GM18511 (cell line): Measurements from ENCODE around the gene ARIH1.
"Not testable (repeated sequence)": the region's sequence is repeated elsewhere in the genome, so short reads cannot be mapped to it uniquely, and the experiment has no call there.

ENCODE experiments used
- ATAC-seq: cut with Tn5 transposase; IDR thresholded peaks from one replicate; pipeline ENCODE4 v1.9.1; 2021; ENCODE audit warnings: mild to moderate bottlenecking, moderate library complexity; ENCODE audit not compliant: unreplicated experiment

ARIH1 gene

DNA sequence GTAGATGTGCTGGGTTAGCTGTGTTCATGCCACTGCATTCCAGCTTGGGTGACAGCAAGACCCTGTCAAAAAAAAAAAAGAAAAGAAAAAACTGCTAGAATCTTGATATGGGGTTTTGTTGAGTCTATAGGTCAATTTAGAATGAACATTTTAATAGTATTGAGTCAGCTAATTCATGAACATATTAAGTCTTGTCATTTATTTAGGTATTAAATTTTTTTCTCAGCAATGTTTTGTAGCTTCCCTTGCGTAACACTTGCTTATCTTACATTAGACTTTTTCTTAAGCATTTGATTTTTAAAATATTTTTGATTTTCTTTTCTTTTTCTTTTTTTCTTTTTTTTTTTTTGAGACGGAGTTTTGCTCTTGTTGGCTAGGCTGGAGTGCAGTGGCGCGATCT lies 119.7 kb downstream of the ARIH1 start:
- ATAC-seq = no peak

DNA sequence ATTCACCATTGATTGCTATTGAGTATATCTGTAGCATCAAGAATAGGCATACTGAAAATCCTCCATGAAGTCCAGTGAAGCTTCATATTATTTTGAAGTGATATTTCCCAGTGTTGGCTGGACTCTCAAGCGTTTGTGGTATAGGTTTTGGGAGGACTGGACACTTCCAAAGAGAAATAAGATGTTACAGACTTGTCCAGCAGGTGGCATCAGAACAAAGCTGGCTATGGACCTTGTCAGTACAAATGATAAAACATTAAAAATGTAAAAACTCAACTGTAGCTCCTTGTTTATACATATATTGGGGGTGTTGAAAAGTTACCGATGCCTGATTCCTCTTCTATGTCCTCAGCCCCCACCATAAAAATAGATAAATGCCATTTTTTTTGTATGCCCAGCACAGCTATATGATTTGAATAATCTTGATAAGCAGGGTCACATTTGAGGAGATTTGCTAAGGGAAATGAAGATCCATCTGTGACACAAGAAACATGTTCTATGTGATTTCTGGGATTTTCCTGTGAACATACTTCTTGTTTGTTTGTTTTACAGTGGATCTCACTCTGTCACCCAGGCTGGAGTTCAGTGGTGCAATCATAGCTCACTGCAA lies 125.8 kb downstream of the ARIH1 start:
- no peak for ATAC-seq

DNA sequence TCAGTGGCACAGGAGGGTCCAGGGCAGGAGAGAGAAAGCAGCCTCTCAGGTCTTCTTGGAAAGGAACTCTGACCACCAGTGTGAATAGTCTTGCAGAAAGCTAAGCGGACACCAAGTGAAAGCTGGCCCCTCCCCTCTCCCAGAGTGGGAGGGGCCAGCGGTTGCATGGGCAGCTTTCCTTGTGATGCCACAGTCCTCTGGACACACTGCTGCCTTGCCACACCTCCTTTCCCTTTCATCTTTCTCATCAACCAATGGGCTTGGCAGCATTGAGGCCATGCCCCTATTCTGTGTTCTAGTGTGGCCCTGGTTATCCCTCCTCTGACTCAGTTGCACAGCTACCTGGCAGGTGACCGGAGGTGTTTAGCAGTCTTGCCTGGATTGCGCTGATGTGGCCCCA lies 130.7 kb downstream of the ARIH1 start:
- ATAC-seq = no peak

DNA sequence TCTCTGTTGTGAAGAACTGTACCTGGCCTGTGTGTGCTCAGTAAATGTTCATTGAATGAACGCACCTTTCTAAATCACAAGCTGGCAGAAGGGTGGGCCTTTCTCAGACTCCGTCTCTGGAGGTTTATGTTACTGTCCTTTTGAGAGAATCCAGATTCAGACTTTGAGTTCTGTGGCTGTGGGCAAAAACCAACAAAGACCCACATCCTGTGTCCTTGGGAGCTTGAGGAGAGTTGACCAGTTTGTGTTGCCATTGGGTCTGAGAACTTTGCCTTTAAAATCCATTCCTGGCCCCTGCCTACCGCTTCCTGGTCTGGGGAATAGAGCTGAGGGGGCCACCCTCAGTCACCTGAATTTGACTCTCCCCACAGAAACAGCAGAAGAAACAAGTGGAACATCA lies 134.0 kb downstream of the ARIH1 start:
- not testable (repeated sequence) for ATAC-seq

DNA sequence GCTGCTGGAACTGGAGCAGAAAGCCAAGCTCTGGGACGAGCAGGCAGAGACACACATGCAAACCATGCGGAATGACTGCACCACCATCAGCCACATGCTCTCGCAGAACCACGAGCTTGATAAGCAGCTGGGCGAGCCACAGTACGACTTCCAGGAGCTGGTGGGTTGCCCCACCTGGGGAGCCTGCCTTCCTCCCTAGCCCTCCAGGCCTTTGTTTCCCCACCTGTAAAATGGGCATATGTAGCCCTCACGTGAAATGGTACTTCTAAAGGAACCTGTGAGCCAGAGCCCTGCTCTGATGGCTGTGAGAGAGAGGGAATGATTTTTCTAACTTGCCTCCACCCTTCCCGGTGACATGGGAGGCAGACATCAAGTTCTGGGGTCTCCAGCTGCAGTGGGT lies 135.7 kb downstream of the ARIH1 start:
- ATAC-seq = no peak

DNA sequence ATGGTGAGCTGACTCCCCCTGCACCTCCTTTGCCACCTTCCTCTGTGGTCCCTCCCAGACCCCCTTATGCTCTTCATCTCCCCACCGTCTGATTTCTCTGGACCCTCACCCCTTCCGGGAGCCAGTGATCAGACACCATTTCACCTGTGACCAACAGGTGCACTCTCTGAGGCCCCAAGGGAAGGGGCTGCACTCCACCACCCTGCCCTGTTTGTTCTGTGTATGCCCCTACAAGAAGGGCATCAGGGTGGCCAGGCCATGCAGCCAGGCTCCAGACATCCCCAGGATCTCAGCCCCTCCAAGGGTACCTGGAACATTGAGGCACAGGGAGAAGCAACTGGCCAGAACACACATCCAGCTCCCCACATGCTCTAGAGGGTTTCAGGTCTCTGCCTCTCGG lies 138.2 kb downstream of the ARIH1 start:
- ATAC-seq = not testable (repeated sequence)

DNA sequence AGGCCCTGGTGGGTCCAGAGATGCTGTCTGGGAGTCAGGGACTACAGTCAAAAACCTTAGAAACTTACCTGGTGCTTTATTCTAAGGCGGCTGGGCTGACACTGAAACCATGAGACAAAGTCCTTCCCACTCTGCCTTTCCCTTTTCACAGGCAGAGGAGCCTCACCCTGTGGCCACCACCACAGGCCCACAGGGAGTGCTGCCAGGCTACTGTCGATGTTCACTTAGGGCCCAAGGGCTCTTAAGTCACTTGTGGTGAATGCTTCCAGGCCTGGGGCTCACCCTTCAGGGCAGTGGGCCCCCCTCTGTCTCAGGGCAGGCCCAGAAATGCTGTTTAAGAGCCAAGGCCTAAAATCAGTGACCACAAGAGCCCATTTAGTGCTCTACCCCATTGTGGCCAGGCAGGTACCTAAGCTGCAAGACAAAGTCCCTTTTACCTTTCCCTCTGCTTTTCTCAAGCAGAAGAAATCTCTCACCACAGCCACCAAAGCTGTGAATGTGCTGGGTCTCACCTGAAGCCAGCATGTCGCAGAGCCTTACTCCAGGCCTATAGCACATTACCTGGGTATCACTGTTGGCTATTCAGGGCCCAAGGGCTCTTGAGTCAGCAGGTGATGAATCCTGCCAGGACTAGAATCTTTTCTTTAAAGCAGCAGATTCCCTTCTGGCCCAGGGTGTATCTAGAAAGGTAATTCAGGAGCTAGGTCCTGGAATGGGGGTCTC lies 140.8 kb downstream of the ARIH1 start:
- ATAC-seq = no peak

DNA sequence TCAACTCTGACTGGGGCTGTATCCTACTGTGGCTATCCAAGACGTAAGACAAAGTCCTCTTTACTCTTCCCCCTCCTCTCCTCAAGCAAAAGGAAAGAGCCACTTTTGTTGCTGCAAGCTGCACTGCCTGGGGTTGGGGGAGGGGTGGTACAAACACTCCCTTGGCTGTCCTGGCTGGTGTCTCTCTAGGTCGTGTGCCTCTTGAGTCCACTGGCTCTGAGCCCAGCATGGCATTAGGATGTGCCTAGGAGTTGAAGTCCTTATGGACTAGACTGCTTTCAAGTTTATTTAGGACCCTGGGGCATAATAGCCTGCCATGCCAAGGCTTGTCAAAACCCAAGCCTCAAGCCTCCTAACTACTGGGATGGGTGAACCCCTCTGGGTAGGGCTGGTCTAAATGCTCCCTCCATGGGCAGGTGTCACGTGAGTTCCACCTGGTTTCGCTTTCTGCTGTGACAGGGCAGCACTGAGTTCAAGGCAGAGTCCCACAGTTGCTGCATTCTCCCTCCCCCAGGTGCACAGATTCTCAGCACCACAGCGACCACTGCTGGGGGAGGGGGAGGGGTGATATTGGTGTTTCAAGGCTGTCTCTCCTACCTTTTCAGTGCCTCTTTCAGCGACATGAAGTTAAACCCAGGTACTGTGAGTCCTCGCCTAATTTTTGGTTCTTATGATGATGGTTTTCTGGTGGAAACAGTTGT lies 141.6 kb downstream of the ARIH1 start:
- not testable (repeated sequence) for ATAC-seq

DNA sequence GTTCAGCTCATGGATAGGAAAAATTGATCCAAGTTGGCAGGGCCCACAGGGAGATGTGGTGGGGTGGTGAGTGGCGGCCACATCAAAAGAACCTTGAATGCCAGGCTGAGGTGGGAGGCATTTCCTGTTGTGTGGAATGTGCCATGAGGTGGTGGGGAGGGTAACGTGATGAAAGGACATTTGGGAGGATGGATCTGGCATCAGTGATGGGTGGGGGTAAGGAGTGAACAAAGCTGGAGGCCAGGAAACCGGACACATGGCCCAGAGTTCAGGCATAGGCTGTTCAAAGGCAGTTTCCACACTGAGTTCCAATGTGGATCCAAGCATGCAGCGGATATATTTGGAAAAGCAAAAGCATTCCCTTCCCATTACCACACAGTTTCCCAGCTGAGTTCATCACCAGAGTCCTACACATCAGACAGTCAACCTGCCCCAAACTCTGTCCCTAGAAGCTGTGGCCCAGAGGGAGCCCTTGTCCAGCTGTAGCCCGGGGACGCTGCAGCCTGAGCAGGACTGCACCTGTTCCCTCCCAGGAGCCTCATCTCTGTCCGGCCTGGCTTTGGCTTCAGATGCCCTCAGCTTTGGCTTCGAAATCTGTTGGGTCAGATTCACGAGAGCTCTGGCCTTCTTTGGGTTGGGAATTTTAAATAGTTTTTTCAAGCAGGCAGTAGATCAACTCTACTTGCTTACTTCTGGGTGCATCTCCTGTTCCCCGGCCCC lies 142.5 kb downstream of the ARIH1 start:
- ATAC-seq = no peak

DNA sequence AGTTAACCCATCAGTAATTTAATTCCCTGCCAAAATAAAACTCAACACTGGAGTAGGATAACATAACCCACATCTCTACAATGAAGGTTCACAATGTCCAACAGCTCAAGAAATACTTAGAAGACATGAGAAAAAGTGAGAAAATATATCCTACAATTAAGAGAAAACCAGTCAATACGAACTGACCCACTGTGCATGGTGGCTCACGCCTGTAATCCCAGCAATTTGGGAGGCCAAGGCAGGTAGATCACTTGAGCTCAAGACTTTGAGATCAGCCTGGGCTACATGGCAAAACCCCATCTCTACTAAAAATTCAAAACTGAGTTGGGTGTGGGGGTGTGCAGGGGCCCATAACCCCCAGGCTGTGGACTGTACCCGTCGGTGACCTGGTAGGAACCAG lies 149.7 kb downstream of the ARIH1 start:
- not testable (repeated sequence) for ATAC-seq

DNA sequence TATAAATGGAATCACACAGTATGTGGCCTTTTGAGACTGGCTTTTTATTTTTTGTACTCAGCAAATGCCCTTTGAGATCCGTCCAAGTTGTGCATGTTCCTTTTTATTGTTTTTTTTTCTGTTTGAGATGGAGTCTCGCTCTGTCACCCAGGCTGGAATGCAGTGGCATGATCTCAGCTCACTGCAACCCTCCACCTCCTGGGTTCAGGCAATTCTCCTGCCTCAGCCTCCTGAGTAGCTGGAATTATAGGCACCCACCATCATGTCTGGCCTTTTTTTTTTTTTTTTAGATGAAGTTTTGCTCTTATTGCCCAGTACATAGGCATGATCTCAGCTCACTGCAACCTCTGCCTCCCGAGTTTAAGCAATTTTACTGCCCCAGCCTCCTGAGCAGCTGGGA lies 152.0 kb downstream of the ARIH1 start:
- not testable (repeated sequence) for ATAC-seq

DNA sequence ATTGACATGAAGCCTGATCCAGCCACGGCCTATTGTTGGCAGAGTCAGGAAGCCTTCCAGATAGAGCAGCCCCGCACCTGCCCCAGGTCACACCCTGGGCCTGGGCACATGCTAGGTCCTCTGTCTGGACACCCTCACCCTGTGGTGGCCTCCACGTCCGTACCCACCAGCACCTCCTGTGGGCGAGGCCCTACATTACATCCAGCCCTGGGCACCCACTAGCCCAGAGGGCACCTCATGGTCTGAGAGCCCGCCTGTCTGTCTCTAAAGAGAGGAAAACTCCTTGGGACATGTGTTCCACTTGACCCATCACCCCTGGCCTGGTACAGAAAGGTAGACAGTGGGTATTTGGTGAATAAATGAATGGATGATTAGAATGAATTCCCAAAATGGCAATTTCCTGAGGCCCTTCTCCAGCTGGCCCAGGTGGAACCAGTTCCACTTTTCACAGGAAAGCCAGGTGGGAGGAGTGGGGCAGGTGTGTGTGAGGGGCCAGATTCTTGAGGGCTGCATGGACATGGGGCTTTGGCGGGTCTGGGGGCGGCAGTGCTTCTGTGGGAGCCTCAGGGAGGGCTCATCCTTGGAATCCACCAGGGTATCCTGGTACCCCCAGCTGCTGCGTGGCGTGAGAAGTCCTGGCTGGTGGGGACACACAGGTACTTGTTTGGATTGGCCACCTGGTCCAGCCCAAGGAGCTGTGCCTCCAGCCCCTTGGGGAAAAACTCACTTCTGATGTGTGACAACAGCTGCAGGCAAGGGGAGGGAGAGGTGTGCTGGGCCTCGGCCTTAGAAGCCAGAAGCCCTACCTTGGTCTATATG lies 154.3 kb downstream of the ARIH1 start:
- not testable (repeated sequence) for ATAC-seq

DNA sequence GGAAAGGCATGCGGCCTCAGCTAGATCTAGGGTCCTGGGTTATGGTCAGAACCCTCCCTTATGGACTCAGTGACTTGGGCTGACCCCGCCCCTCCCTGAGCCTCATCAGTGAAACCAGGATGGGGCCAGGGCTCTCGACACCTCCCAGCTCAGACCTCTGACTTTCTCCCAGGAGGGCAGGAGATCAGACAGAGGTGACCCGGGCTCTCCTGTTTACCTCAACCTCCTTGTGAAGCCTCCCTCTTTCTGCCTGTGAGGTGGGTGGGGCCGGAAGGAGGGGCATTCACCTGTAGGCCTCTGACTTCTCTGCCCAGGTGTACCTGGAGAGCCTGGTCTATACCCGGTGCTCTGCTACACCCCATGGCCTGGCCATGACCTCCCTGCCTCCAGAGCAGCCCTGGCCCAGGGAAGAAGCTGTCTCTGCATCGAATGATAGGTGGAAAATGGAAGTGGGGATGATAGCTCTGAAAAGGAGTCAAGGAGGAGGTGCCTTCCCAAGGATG lies 155.0 kb downstream of the ARIH1 start:
- ATAC-seq = not testable (repeated sequence)

DNA sequence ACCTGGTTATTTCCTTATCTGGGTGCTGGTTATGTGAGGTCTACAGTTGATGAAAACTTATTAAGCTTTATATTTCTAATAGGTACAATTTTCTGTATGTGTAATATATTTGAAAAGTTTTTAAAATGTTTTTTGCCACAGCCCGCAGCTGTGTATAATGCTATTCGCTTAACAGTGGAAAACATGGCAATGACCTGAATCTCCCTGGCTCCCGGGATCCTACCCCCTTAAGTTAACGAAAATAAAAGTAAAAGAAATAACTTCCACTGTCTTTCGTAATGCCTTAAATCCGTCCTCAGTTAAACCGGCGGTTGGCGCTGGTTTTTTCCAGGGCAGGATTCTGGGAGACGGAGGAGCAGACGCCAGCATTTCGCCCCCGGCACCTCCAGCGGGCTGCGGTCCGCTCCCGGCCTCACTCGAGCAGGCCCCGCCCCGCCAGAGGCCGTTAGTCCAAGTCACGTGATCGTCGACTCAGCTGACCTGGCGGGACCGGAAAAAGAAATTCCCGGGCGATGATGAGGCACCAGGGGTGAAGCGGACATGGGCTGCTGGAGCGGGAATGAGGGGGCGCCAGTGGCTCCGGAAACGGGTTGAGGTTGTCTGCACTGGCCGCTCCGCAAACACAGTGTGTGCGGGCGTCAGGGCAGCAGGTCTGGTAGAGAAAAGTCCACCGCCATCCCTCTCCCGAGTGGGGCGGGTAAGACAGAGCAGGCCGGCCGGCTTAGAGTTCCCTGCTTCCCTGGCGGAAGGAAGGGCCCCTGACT lies 162.6 kb downstream of the ARIH1 start:
- peak; percentile 84 for ATAC-seq

DNA sequence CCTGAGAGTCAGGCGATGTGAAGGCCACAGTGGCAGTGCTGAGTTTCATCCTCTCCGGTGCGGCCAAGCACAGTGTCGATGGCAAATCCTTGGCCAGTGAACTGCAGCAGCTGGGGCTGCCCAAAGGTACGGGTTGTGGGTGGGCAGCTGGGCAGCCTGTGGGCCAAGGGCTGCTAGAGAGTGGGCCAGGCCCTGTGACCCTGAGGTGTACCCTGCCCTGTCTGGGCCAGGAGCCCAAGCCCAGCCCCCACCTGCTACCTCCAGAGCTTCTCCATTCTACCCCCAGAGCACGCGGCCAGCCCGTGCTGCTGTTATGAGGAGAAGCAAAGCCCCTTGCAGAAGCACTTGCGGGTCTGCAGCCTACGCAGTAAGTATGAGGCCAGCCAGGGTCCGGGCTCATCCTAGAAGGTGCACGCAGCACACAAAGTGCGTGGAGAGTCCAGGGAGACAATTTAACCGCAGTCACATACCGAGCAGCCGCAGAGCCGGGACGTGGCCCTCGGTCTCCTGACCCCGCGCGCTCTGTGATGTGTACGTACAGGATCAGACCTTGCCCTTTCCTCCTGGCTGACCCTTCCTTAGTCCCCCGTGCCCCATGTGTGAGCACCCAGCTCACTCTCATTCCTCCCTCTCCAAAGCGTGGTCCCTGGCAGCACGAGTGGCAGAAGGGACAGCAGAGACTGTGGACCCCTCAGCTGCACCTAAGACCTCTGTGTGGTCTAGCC lies 165.8 kb downstream of the ARIH1 start:
- ATAC-seq = not testable (repeated sequence)

DNA sequence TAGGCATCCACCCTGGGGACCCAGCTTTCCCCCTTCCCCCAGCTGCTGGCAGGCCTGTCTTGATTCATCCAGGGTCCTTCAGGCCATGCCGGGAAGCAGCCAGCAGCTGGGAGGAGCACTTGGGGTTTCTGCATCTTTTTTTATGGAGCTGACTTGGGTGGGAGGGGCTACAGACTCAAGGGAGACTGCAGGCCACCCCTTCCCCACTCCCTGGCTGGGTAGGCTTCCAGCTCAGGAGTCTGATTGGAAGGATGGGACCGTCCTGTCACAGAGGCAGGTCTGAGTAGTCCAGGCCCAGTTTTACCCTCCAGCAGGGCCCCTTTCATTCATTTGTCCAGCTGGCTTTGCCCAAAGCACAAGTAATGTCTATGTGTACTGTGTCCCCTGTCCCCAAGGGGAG lies 168.1 kb downstream of the ARIH1 start:
- ATAC-seq = not testable (repeated sequence)

DNA sequence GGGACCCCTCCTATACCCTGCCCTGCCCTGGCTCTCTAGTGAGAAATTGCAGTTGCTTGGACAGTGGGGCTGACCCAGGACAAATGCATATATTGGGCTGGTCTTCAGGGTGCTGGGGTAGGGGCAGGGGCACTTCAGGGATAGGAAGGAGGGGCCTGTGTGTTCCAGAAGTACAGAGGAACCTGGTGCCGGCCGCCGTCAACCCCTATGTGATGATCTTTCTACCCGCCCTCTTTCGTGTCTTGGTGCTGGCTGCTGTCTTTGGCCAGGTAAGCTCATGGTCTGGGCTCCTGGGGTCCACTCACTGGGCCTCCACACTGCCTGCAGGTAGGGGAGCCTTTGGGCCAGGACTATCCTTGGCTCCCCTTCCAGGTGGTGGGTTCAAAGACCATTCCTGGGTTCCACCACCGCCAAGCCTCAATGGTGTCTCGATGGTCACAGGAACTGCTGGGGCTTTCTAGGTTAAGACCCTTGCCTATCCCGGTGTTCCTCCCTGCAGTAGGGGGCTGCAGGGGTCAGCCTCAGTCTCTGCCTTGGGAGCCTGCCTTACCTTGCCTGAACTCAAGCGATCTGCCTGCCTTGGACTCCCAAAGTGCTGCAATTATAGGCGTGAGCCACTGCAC lies 174.6 kb downstream of the ARIH1 start:
- not testable (repeated sequence) for ATAC-seq
